B cell (primary cell): ENCODE results near the gene SCNN1G. TPM values are rescaled to one million over a fixed set of nuclear protein-coding genes. Genes with fewer than 3 reads are reported as not detected.

ENCODE experiments used
- ATAC-seq: fragments of 200-7000 bp; cut with Tn5 transposase; one replicate; pipeline ENCODE4 v1.10.0; 2021; ENCODE audit warnings: low read depth, mild to moderate bottlenecking, moderate number of reproducible peaks, moderate library complexity
- CTCF ChIA-PET: fragments of 350-600 bp; sonication (Branson Sonifier 250); formaldehyde crosslinking; loops from one replicate; lab custom pipeline; 2021; ENCODE audit warnings: antibody characterized with exemption, inconsistent platforms; lab: Charles Lee
- POLR2A ChIA-PET: fragments of 350-600 bp; sonication (Branson Sonifier 250); formaldehyde crosslinking; loops from one replicate; lab custom pipeline; 2021; ENCODE audit warnings: antibody characterized with exemption; lab: Charles Lee
- DNase-seq: peaks from one replicate; pipeline ENCODE4 v3.0.0; 2013
- H2AFZ ChIP-seq: 2 replicates; pipeline ENCODE4 v1.6.1; 2012; ENCODE audit warnings: mild to moderate bottlenecking, low read depth, low read length; ENCODE audit not compliant: insufficient read depth, poor library complexity, severe bottlenecking
- H3K27ac ChIP-seq, 2 donors: 1 replicate in 1 of 2; 2 replicates in 1 of 2; pipeline ENCODE4 v1.5.1; 2012 to 2013; ENCODE audit warnings: low read length in 2 of 2, mild to moderate bottlenecking in 2 of 2, moderate library complexity in 1 of 2
- H3K27me3 ChIP-seq, 4 experiments: fragments of 200-600 bp in 1 of 4; sonication (generic) in 1 of 4; replicated peaks in 1 of 4; 1 replicate in 2 of 4; 2 replicates in 2 of 4; pipeline versions ENCODE4 v1.6.1 to v1.7.0; 2013 to 2016; ENCODE audit warnings: low read length in 3 of 4, mild to moderate bottlenecking in 2 of 4, mixed read lengths in 1 of 4, moderate library complexity in 1 of 4; ENCODE audit not compliant: insufficient read depth in 4 of 4, control insufficient read depth in 3 of 4; ENCODE audit errors: control extremely low read depth in 1 of 4
- H3K36me3 ChIP-seq, 2 experiments: replicated peaks in 1 of 2; 1 replicate in 1 of 2; 2 replicates in 1 of 2; pipeline versions ENCODE4 v1.6.1 to v1.7.1; 2013; ENCODE audit warnings: low read length in 1 of 2; ENCODE audit not compliant: insufficient read depth in 2 of 2, control insufficient read depth in 1 of 2; ENCODE audit errors: control extremely low read depth in 1 of 2, extremely low read depth in 1 of 2
- H3K4me1 ChIP-seq, 2 donors: fragments of 200-600 bp in 1 of 2; sonication (generic) in 1 of 2; 1 replicate in 1 of 2; 2 replicates in 1 of 2; pipeline versions ENCODE4 v1.5.1 to v1.6.1; 2013 to 2017; ENCODE audit warnings: low read length in 2 of 2; ENCODE audit not compliant: control insufficient read depth in 2 of 2, insufficient read depth in 2 of 2
- H3K4me2 ChIP-seq: replicated peaks from 2 replicates; pipeline ENCODE3; 2012; ENCODE audit warnings: mild to moderate bottlenecking, low read depth, low read length; ENCODE audit not compliant: poor library complexity, severe bottlenecking
- H3K4me3 ChIP-seq, 5 experiments: fragments of 200-600 bp in 1 of 5; sonication (generic) in 1 of 5; 1 replicate in 3 of 5; 2 replicates in 2 of 5; pipeline versions ENCODE4 v1.5.1 to v1.7.0; 2011 to 2016; ENCODE audit warnings: low read length in 4 of 5, mild to moderate bottlenecking in 4 of 5, low read depth in 2 of 5, control low read depth in 1 of 5, moderate library complexity in 1 of 5; ENCODE audit not compliant: insufficient read depth in 1 of 5; ENCODE audit errors: control extremely low read depth in 1 of 5, extremely low read depth in 1 of 5
- H3K79me2 ChIP-seq: fragments of 200-600 bp; sonication (generic); one replicate; pipeline ENCODE4 v1.6.0; 2016; ENCODE audit warnings: low read length; ENCODE audit not compliant: control insufficient read depth, insufficient read depth
- H3K9ac ChIP-seq: fragments of 200-600 bp; sonication (generic); 2 replicates; pipeline ENCODE4 v1.6.1; 2017; ENCODE audit warnings: mild to moderate bottlenecking, low read length, moderate library complexity
- H3K9me3 ChIP-seq, 3 donors: one replicate each; pipeline versions ENCODE4 v1.6.1 to v1.7.1; 2013; ENCODE audit warnings: low read length in 2 of 3; ENCODE audit not compliant: control insufficient read depth in 2 of 3, insufficient read depth in 1 of 3; ENCODE audit errors: control extremely low read depth in 1 of 3
- H4K20me1 ChIP-seq: 2 replicates; pipeline ENCODE4 v1.6.0; 2012; ENCODE audit warnings: mild to moderate bottlenecking, low read length; ENCODE audit not compliant: insufficient read depth, control insufficient read depth, poor library complexity, severe bottlenecking
- H3K27ac Mint-ChIP-seq: one replicate; pipeline ENCODE4 v1.8.0; 2021; ENCODE audit warnings: mixed read lengths
- H3K27me3 Mint-ChIP-seq: one replicate; pipeline ENCODE4 v1.8.0; 2021; ENCODE audit warnings: mixed read lengths
- H3K4me1 Mint-ChIP-seq: one replicate; pipeline ENCODE4 v1.8.0; 2021; ENCODE audit warnings: mixed read lengths
- H3K4me3 Mint-ChIP-seq: one replicate; pipeline ENCODE4 v1.8.0; 2021; ENCODE audit warnings: mixed read lengths
- H3K9me3 Mint-ChIP-seq: one replicate; pipeline ENCODE4 v1.8.0; 2022; ENCODE audit warnings: mixed read lengths; ENCODE audit not compliant: insufficient read depth
- EZH2 ChIP-seq: IDR thresholded peaks from 2 replicates; pipeline ENCODE4 v1.6.1; 2012; ENCODE audit warnings: borderline replicate concordance, low read depth, mild to moderate bottlenecking, moderate library complexity, low read length; ENCODE audit not compliant: insufficient read depth, poor library complexity, severe bottlenecking
- WGBS: methylation state at CpG from one replicate; pipeline ENCODE4 v1.1.5; 2013; ENCODE audit warnings: missing lambda C conversion rate; ENCODE audit not compliant: insufficient coverage; 5-methylcytosine and 5-hydroxymethylcytosine counted together
- intact Hi-C: fragments of 100-400 bp; cut with micrococcal nuclease; formaldehyde crosslinking; loops from one replicate; pipeline ENCODE4 v1.10.0; 2022
- polyA plus RNA-seq: library from polyadenylated mRNA; depleted of rRNA; stranded (reverse); fragments of >200 nt; gene quantifications from 2 replicates; pipeline ENCODE4 v1.2.3, GENCODE V29; 2012
- total RNA-seq, 2 donors: library from RNA; stranded (reverse); fragments of 120-200 nt in 1 of 2; gene quantifications; 1 replicate in 1 of 2; 2 replicates in 1 of 2; pipeline versions ENCODE4 v1.2.3 to v1.2.4, GENCODE V29; 2013 to 2022
- TF ChIP-seq, protein P1 (sequence below): fragments of 200-600 bp; IDR thresholded peaks from one replicate; pipeline ENCODE4 v1.8.0; 2022; ENCODE audit warnings: antibody characterized with exemption, mild to moderate bottlenecking

SCNN1G gene
- total and polyA plus RNA-seq, 2 donors (not counting 1 experiment from before 2014, with no cell fraction given), result not detected

DNA sequence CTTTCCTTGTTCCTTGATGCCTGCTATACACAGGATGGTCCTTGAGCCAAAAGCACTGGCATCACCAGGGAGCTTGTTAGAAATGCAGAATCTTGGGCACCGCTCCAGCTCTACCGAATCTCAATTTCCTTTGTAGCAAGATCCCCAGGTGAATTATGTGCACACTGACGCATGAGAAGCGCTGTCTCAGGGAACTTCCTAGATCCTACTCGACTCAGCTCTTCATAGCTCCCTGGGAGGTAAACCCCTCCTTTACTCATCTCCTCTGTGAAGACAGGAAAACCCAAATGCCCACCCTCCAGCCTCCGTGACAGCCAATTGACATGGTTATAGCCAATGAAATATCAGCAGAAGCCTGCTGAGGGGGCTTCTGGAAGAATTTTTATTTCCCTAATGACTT is 37.4 kb upstream of the SCNN1G start:
- H3K9ac ChIP-seq, result no peak overlapping the region
- no peak overlapping the region for H3K27ac ChIP-seq
- H3K9me3 Mint-ChIP-seq, result no peaks in the 10 kb centered on the region
- H3K4me1 ChIP-seq, result peaks cover 8 to 9% of the 10 kb centered on the region in 2 donors
- POLR2A ChIA-PET, result interaction anchor here (0.5 kb wide), 1 partner anchor 1477 kb away, joined by 8 read pairs; no protein-coding TSS in a partner anchor
- DNase-seq (no peak), ATAC-seq (no peak)
- no peak for TF ChIP-seq EZH2
- TF ChIP-seq, protein P1, sequence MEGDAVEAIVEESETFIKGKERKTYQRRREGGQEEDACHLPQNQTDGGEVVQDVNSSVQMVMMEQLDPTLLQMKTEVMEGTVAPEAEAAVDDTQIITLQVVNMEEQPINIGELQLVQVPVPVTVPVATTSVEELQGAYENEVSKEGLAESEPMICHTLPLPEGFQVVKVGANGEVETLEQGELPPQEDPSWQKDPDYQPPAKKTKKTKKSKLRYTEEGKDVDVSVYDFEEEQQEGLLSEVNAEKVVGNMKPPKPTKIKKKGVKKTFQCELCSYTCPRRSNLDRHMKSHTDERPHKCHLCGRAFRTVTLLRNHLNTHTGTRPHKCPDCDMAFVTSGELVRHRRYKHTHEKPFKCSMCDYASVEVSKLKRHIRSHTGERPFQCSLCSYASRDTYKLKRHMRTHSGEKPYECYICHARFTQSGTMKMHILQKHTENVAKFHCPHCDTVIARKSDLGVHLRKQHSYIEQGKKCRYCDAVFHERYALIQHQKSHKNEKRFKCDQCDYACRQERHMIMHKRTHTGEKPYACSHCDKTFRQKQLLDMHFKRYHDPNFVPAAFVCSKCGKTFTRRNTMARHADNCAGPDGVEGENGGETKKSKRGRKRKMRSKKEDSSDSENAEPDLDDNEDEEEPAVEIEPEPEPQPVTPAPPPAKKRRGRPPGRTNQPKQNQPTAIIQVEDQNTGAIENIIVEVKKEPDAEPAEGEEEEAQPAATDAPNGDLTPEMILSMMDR, result no peak
- no peaks in the 10 kb centered on the region for H3K9me3 ChIP-seq
- 72% methylated on average over 5 of the region's 6 CpGs for WGBS
- intact Hi-C loops, result no loop called here
- H3K27me3 Mint-ChIP-seq, result no peaks in the 10 kb centered on the region
- no peak overlapping the region for H2AFZ ChIP-seq
- no peak overlapping the region for H3K4me2 ChIP-seq
- no peak overlapping the region for H3K4me3 Mint-ChIP-seq
- no peaks in the 10 kb centered on the region for H3K27me3 ChIP-seq
- H3K4me1 Mint-ChIP-seq, result peaks cover 13% of the 10 kb centered on the region
- H4K20me1 ChIP-seq, result no peaks in the 10 kb centered on the region
- no peak overlapping the region for H3K4me3 ChIP-seq
- CTCF ChIA-PET, result no interaction called here
- H3K79me2 ChIP-seq, result peaks cover 9% of the 10 kb centered on the region
- H3K27ac Mint-ChIP-seq, result no peak overlapping the region
- no peaks in the 10 kb centered on the region for H3K36me3 ChIP-seq

DNA sequence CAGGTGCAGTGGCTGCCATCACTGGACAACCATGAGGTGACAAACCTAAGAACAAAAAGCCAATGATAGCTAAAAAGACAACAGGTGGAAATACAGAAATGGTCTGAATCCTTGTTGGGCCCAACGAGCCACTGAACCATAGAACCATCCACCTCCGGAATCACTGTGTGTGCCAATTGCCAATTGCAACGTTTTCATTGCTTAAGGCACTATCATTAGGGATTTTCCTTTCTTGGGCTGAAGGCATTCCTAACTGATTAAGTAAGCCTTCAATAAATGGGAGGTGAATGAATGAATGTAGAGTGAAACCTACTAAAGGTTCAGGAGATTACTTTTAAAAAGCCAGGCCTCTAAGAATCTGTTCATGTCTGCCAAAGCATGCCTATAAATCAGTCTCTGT is 36.9 kb upstream of the SCNN1G start:
- H3K27ac ChIP-seq, result no peak overlapping the region
- no peaks in the 10 kb centered on the region for H3K9me3 ChIP-seq
- DNase-seq, result no peak
- no peak for TF ChIP-seq EZH2
- TF ChIP-seq, protein P1, result no peak
- peaks cover 8 to 9% of the 10 kb centered on the region in 2 donors for H3K4me1 ChIP-seq
- Mint-ChIP-seq H3K27ac (no peak overlapping the region), H3K4me3 (no peak overlapping the region), H3K27me3 (no peaks in the 10 kb centered on the region), H3K9me3 (no peaks in the 10 kb centered on the region), H3K4me1 (peaks cover 14% of the 10 kb centered on the region)
- H2AFZ ChIP-seq, result no peak overlapping the region
- no peaks in the 10 kb centered on the region for H3K27me3 ChIP-seq
- ChIA-PET CTCF (no interaction called here), POLR2A (interaction anchor here (0.5 kb wide), 1 partner anchor 1477 kb away, joined by 8 read pairs; no protein-coding TSS in a partner anchor)
- H3K36me3 ChIP-seq, result no peaks in the 10 kb centered on the region
- H3K4me2 ChIP-seq, result no peak overlapping the region
- peaks cover 9% of the 10 kb centered on the region for H3K79me2 ChIP-seq
- no peak overlapping the region for H3K4me3 ChIP-seq
- 100% methylated on average over 2 of the region's 3 CpGs for WGBS
- no peaks in the 10 kb centered on the region for H4K20me1 ChIP-seq
- no peak overlapping the region for H3K9ac ChIP-seq
- no peak for ATAC-seq
- intact Hi-C loops, result no loop called here
